HEK293 (cell line): ENCODE data around the gene SPCS2.

Experiments
- CTCF ChIA-PET: fragments of 350-600 bp; formaldehyde crosslinking; extraction: SDS; loops from one replicate; lab custom pipeline; 2021; ENCODE audit warnings: antibody characterized with exemption; lab: Yijun Ruan, JAX
- POLR2A ChIA-PET: fragments of 300-600 bp; formaldehyde crosslinking; extraction: SDS; loops from one replicate; lab custom pipeline; 2020; ENCODE audit warnings: antibody characterized with exemption, inconsistent platforms; lab: Yijun Ruan, JAX
- H3K27ac ChIP-seq: fragments of 200-500 bp; sonication (Bioruptor generic); 2 replicates; pipeline ENCODE4 v1.5.1; 2014; ENCODE audit warnings: low read depth, low read length, control low read depth, inconsistent platforms; ENCODE audit errors: extremely low read depth
- H3K36me3 ChIP-seq, 2 experiments: fragments of 200-500 bp in 1 of 2; sonication (Bioruptor generic) in 1 of 2; 1 replicate in 1 of 2; 2 replicates in 1 of 2; pipeline ENCODE4 v1.5.1; 2014 to 2017; ENCODE audit warnings: inconsistent platforms in 2 of 2, low read length in 2 of 2; ENCODE audit not compliant: control insufficient read depth in 2 of 2, insufficient read depth in 1 of 2
- H3K4me1 ChIP-seq: fragments of 200-500 bp; sonication (Bioruptor generic); 2 replicates; pipeline ENCODE4 v1.5.1; 2014; ENCODE audit warnings: mild to moderate bottlenecking, low read length, inconsistent platforms; ENCODE audit not compliant: control insufficient read depth, insufficient read depth
- H3K4me3 ChIP-seq: 2 replicates; pipeline ENCODE4 v1.5.1; 2011; ENCODE audit warnings: low read depth, mild to moderate bottlenecking, control low read depth, low read length, moderate library complexity
- H3K9me3 ChIP-seq: fragments of 200-500 bp; sonication (Bioruptor generic); 2 replicates; pipeline ENCODE4 v1.5.1; 2014; ENCODE audit warnings: low read depth, low read length, inconsistent platforms; ENCODE audit not compliant: control insufficient read depth, insufficient read depth
- MYNN ChIP-seq: fragments of 450-650 bp; formaldehyde crosslinking; IDR thresholded peaks from 2 replicates; pipeline ENCODE4 v1.5.1; 2016; ENCODE audit warnings: missing biosample characterization, missing genetic modification characterization, borderline replicate concordance
- MZF1 ChIP-seq: fragments of 450-650 bp; formaldehyde crosslinking; IDR thresholded peaks from 2 replicates; pipeline ENCODE4 v1.5.1; 2017; ENCODE audit warnings: missing biosample characterization, missing genetic modification characterization, borderline replicate concordance
- PATZ1 ChIP-seq: fragments of 450-650 bp; formaldehyde crosslinking; IDR thresholded peaks from 2 replicates; pipeline ENCODE4 v1.5.1; 2016; ENCODE audit warnings: missing biosample characterization, missing genetic modification characterization
- REST ChIP-seq: fragments of 450-650 bp; formaldehyde crosslinking; IDR thresholded peaks from 2 replicates; pipeline ENCODE4 v1.5.1; 2016; ENCODE audit warnings: missing biosample characterization, missing genetic modification characterization
- ZFP3 ChIP-seq: fragments of 450-650 bp; formaldehyde crosslinking; IDR thresholded peaks from 2 replicates; pipeline ENCODE4 v1.5.1; 2016; ENCODE audit warnings: low read depth, missing biosample characterization, missing genetic modification characterization
- ZNF112 ChIP-seq: fragments of 450-650 bp; formaldehyde crosslinking; IDR thresholded peaks from 2 replicates; pipeline ENCODE4 v1.5.0; 2017; ENCODE audit warnings: missing biosample characterization, missing genetic modification characterization
- ZNF214 ChIP-seq: fragments of 450-650 bp; formaldehyde crosslinking; IDR thresholded peaks from 2 replicates; pipeline ENCODE4 v1.5.1; 2017; ENCODE audit warnings: missing biosample characterization, mild to moderate bottlenecking, missing genetic modification characterization, borderline replicate concordance
- ZNF350 ChIP-seq: fragments of 450-650 bp; formaldehyde crosslinking; IDR thresholded peaks from 2 replicates; pipeline ENCODE4 v1.5.0; 2017; ENCODE audit warnings: missing biosample characterization, mild to moderate bottlenecking, missing genetic modification characterization
- ZNF391 ChIP-seq: fragments of 450-650 bp; formaldehyde crosslinking; IDR thresholded peaks from 2 replicates; pipeline ENCODE4 v1.5.1; 2016; ENCODE audit warnings: low read depth, missing biosample characterization, missing genetic modification characterization, borderline replicate concordance
- ZNF600 ChIP-seq: fragments of 450-650 bp; formaldehyde crosslinking; IDR thresholded peaks from 2 replicates; pipeline ENCODE4 v1.5.1; 2016; ENCODE audit warnings: missing biosample characterization, missing genetic modification characterization
- ZNF610 ChIP-seq: fragments of 450-650 bp; formaldehyde crosslinking; IDR thresholded peaks from 2 replicates; pipeline ENCODE4 v1.5.1; 2016; ENCODE audit warnings: missing biosample characterization, missing genetic modification characterization, borderline replicate concordance
- ZXDB ChIP-seq: fragments of 450-650 bp; formaldehyde crosslinking; IDR thresholded peaks from 2 replicates; pipeline ENCODE4 v1.5.1; 2016; ENCODE audit warnings: missing biosample characterization, missing genetic modification characterization
- TF ChIP-seq, protein P1 (sequence below): fragments of 450-650 bp; formaldehyde crosslinking; IDR thresholded peaks from 2 replicates; pipeline ENCODE4 v1.5.1; 2017; ENCODE audit warnings: missing biosample characterization, mild to moderate bottlenecking, missing genetic modification characterization, moderate library complexity
- TF ChIP-seq, protein P2 (sequence below): IDR thresholded peaks from 2 replicates; pipeline ENCODE4 v1.6.1; 2011; ENCODE audit warnings: mild to moderate bottlenecking, low read depth, low read length, borderline replicate concordance

The SPCS2 gene

GRCh38 chr11:74936976-74937375 lies 12.1 kb upstream of the SPCS2 start:
- ChIA-PET CTCF (interaction anchor here (2.1 kb wide), 1 partner anchor 95 kb away, joined by 7 read pairs; no protein-coding TSS in a partner anchor), POLR2A (no interaction called here)
- H3K9me3 ChIP-seq = no peaks in the 10 kb centered on the region
- H3K4me1 ChIP-seq = no peaks in the 10 kb centered on the region
- TF ChIP-seq MZF1 (no peak), ZXDB (tag by site-specific recombination) (no peak), PATZ1 (tag by site-specific recombination) (no peak), ZFP3 (no peak), ZNF391 (tag by site-specific recombination) (no peak), ZNF112 (tag by site-specific recombination) (no peak), ZNF600 (tag by site-specific recombination) (no peak)
- TF ChIP-seq, protein P1, sequence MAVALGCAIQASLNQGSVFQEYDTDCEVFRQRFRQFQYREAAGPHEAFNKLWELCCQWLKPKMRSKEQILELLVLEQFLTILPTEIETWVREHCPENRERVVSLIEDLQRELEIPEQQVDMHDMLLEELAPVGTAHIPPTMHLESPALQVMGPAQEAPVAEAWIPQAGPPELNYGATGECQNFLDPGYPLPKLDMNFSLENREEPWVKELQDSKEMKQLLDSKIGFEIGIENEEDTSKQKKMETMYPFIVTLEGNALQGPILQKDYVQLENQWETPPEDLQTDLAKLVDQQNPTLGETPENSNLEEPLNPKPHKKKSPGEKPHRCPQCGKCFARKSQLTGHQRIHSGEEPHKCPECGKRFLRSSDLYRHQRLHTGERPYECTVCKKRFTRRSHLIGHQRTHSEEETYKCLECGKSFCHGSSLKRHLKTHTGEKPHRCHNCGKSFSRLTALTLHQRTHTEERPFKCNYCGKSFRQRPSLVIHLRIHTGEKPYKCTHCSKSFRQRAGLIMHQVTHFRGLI (tag by site-specific recombination) = no peak
- H3K36me3 ChIP-seq = peaks cover 0 to 55% of the 10 kb centered on the region in 2 experiments; a peak in 1 of 3 replicates
- no peak overlapping the region for H3K4me3 ChIP-seq
- H3K27ac ChIP-seq = no peak overlapping the region

GRCh38 chr11:74937696-74938475 lies 11.2 kb upstream of the SPCS2 start:
- peaks cover 0 to 52% of the 10 kb centered on the region in 2 experiments; a peak in 1 of 3 replicates for H3K36me3 ChIP-seq

More at GRCh38 chr11:74937696-74938475, 11.2 kb upstream of the SPCS2 start:
- ChIA-PET POLR2A (interaction anchor here (0.7 kb wide), 1 partner anchor 50 kb away, joined by 3 read pairs; no protein-coding TSS in a partner anchor), CTCF (interaction anchor here (0.6 to 2.1 kb wide), 5 partner anchors 8 to 339 kb away, joined by 3 to 7 read pairs (median 4); no protein-coding TSS in a partner anchor)
- TF ChIP-seq ZNF350 (tag by site-specific recombination) (no peak), REST (tag by site-specific recombination) (no peak), ZNF610 (no peak), ZNF391 (tag by site-specific recombination) (no peak), ZNF214 (tag by site-specific recombination) (no peak), MYNN (tag by site-specific recombination) (no peak)
- TF ChIP-seq, protein P2, sequence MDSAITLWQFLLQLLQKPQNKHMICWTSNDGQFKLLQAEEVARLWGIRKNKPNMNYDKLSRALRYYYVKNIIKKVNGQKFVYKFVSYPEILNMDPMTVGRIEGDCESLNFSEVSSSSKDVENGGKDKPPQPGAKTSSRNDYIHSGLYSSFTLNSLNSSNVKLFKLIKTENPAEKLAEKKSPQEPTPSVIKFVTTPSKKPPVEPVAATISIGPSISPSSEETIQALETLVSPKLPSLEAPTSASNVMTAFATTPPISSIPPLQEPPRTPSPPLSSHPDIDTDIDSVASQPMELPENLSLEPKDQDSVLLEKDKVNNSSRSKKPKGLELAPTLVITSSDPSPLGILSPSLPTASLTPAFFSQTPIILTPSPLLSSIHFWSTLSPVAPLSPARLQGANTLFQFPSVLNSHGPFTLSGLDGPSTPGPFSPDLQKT = no peak
- Histone ChIP-seq H3K27ac (no peak overlapping the region), H3K4me1 (no peaks in the 10 kb centered on the region), H3K9me3 (no peaks in the 10 kb centered on the region), H3K4me3 (no peak overlapping the region)
